HepG2 (cell line): ENCODE data around the gene LIG4. TPM values are rescaled to one million over a fixed set of nuclear protein-coding genes. Genes with fewer than 3 reads are reported as not detected.

Experiments
- ATAC-seq: fragments of 200-7000 bp; cut with Tn5 transposase; 3 replicates; pipeline ENCODE4 v1.9.1; 2020; ENCODE audit warnings: mild to moderate bottlenecking, moderate library complexity
- BruUV-seq: library from RNA; stranded (reverse); fragments of 400-500 nt; replicated peaks from 2 replicates; lab custom pipeline; 2021; lab: Mats Ljungman, UMichigan
- CTCF ChIA-PET: fragments of 300-600 bp; formaldehyde crosslinking; extraction: SDS; loops from one replicate; lab custom pipeline; 2021; ENCODE audit warnings: low total read pairs, inconsistent platforms, low intra/inter-chr PET ratio; lab: Yijun Ruan, JAX
- POLR2A ChIA-PET: fragments of 350-600 bp; sonication (Branson Sonifier 250); formaldehyde crosslinking; loops from one replicate; lab custom pipeline; 2020; ENCODE audit warnings: antibody characterized with exemption, inconsistent platforms; lab: Yijun Ruan, JAX
- DNase-seq: peaks from one replicate; pipeline ENCODE4 v3.0.0-alpha.2; 2015; ENCODE audit warnings: low spot score
- FAIRE-seq: peaks from 3 replicates; lab custom pipeline; 2011; peaks lifted over from hg19 to GRCh38; lab: Jason Lieb, UNC
- H2AFZ ChIP-seq: one replicate; pipeline ENCODE4 v1.6.1; 2011; ENCODE audit warnings: low read length, inconsistent platforms
- H3K27ac ChIP-seq: fragments of 300-600 bp; 3 replicates; pipeline ENCODE4 v1.8.0; 2011; ENCODE audit warnings: mixed run types, mild to moderate bottlenecking, mixed read lengths, low read length, inconsistent platforms; ENCODE audit not compliant: insufficient read depth; ENCODE audit errors: extremely low read length
- H3K27me3 ChIP-seq, 2 experiments: fragments of 200-600 bp in 1 of 2; 2 replicates in 1 of 2; 3 replicates in 1 of 2; pipeline versions ENCODE4 v1.6.0 to v1.8.0; 2011; ENCODE audit warnings: low read length in 2 of 2, mild to moderate bottlenecking in 2 of 2, moderate library complexity in 2 of 2, inconsistent platforms in 1 of 2; ENCODE audit not compliant: insufficient read depth in 2 of 2, control insufficient read depth in 1 of 2
- H3K36me3 ChIP-seq, 2 experiments: fragments of 200-600 bp in 1 of 2; replicated peaks in 1 of 2; 2 replicates in 1 of 2; 3 replicates in 1 of 2; pipeline versions ENCODE4 v1.5.1 to v1.8.0; 2011; ENCODE audit warnings: low read length in 2 of 2, inconsistent platforms in 1 of 2; ENCODE audit not compliant: insufficient read depth in 2 of 2, control insufficient read depth in 1 of 2
- H3K4me1 ChIP-seq: 2 replicates; pipeline ENCODE4 v1.5.1; 2012; ENCODE audit warnings: low read length, inconsistent platforms; ENCODE audit not compliant: insufficient read depth
- H3K4me2 ChIP-seq: 2 replicates; pipeline ENCODE4 v1.6.0; 2011; ENCODE audit warnings: low read depth, low read length, inconsistent platforms
- H3K4me3 ChIP-seq, 3 experiments: fragments of 200-600 bp in 1 of 3; sonication (generic), shearing (Covaris generic) in 1 of 3; replicated peaks in 1 of 3; 2 replicates each; pipeline ENCODE4 v1.5.1; 2011 to 2016; ENCODE audit warnings: low read length in 3 of 3, inconsistent platforms in 2 of 3, low read depth in 2 of 3, mild to moderate bottlenecking in 2 of 3, control low read depth in 1 of 3, mixed read lengths in 1 of 3; ENCODE audit not compliant: insufficient read depth in 1 of 3
- H3K79me2 ChIP-seq: one replicate; pipeline ENCODE4 v1.6.1; 2011; ENCODE audit warnings: low read length, inconsistent platforms; ENCODE audit not compliant: insufficient read depth
- H3K9ac ChIP-seq: 2 replicates; pipeline ENCODE4 v1.6.0; 2011; ENCODE audit warnings: mild to moderate bottlenecking, low read depth, low read length, inconsistent platforms; ENCODE audit not compliant: insufficient read depth
- H3K9me3 ChIP-seq: 2 replicates; pipeline ENCODE4 v1.5.1; 2012; ENCODE audit warnings: mild to moderate bottlenecking, low read length
- H4K20me1 ChIP-seq: 2 replicates; pipeline ENCODE4 v1.6.0; 2011; ENCODE audit warnings: inconsistent platforms, mild to moderate bottlenecking, low read length, moderate library complexity; ENCODE audit not compliant: insufficient read depth
- ARID4A ChIP-seq: sonication (generic); formaldehyde crosslinking; IDR thresholded peaks from 2 replicates; pipeline ENCODE4 v1.5.0; 2020; ENCODE audit warnings: mild to moderate bottlenecking, missing genetic modification reagents, borderline replicate concordance
- TFAP4 ChIP-seq: sonication (generic); IDR thresholded peaks from 2 replicates; pipeline ENCODE4 v1.6.1; 2016; ENCODE audit warnings: low read depth, borderline replicate concordance
- WGBS: methylation state at CpG from one replicate; pipeline ENCODE4 v1.1.6; 2017; ENCODE audit warnings: low lambda C conversion rate; 5-methylcytosine and 5-hydroxymethylcytosine counted together
- in situ Hi-C: cut with HindIII; loops from 2 replicates; pipeline ENCODE4 v1.10.0; 2017; ENCODE audit warnings: low pct_unique_long_range_greater_than_20kb; ENCODE audit not compliant: extremely low pct_ligation_motif_present
- intact Hi-C: fragments of 100-400 bp; cut with micrococcal nuclease; formaldehyde crosslinking; loops from one replicate; pipeline ENCODE4 v1.10.0; 2022; ENCODE audit not compliant: unreplicated experiment
- polyA plus RNA-seq, 8 experiments: library from polyadenylated mRNA; depleted of rRNA in 3 of 8; stranded (reverse) in 7 of 8; unstranded in 1 of 8; fragments of >200 nt; fragmentation: Illumina TruSeq in 4 of 8; extraction: Trizol in 4 of 8; gene quantifications; 2 replicates each; pipeline versions ENCODE4 v1.2.1 to v1.2.3, GENCODE V29; 2011 to 2016; ENCODE audit warnings: low read depth in 4 of 8, missing spikeins in 1 of 8, mixed read lengths in 1 of 8; ENCODE audit not compliant: insufficient read depth in 1 of 8
- total RNA-seq, 5 experiments: library from RNA; depleted of rRNA; stranded (reverse); fragments of >200 nt; fragmentation: Illumina TruSeq; extraction: Trizol; gene quantifications; 2 replicates each; pipeline ENCODE4 v1.2.3, GENCODE V29; 2016; ENCODE audit warnings: low read depth in 1 of 5

Gene LIG4
- total and polyA plus RNA-seq, 2 of the 13 experiments (the other 11 are each of a cell fraction or from before 2014, with no cell fraction given), result 4.0 to 4.5 TPM

GRCh38 chr13:108226184-108226583 is 10.8 kb upstream of the LIG4 start:
- H3K9me3 ChIP-seq, result no peaks in the 10 kb centered on the region
- POLR2A ChIA-PET, result no interaction called here
- no peak overlapping the region for H3K4me2 ChIP-seq
- H3K79me2 ChIP-seq, result peaks cover 20% of the 10 kb centered on the region
- H3K27ac ChIP-seq, result no peak overlapping the region
- FAIRE-seq, result no peak
- no peak overlapping the region for H3K4me3 ChIP-seq
- DNase-seq, result peak; percentile 29
- intact Hi-C loops, result loop anchor here (5.0 kb wide), 2 partner anchors 281 to 671 kb away; no protein-coding TSS in a partner anchor
- H4K20me1 ChIP-seq, result peaks cover 12% of the 10 kb centered on the region
- CTCF ChIA-PET, result no interaction called here
- H3K36me3 ChIP-seq, result no peaks in the 10 kb centered on the region
- WGBS, result 56% methylated on average over 1 of the region's 1 CpG
- H3K4me1 ChIP-seq, result peaks cover 30% of the 10 kb centered on the region
- no TSS peak for BruUV-seq
- no peak overlapping the region for H2AFZ ChIP-seq
- ATAC-seq, result peak; percentile 81
- H3K27me3 ChIP-seq, result no peaks in the 10 kb centered on the region
- in situ Hi-C loops, result no loop called here
- no peak for TF ChIP-seq ARID4A
- 0 out of 2 replicates have a peak, but pooled peaks have one; percentile 35 for TF ChIP-seq TFAP4
- no peak overlapping the region for H3K9ac ChIP-seq
